Stimulated activated CD8-positive, alpha-beta memory T cell treated with anti-CD3 and anti-CD28 coated beads, Interleukin-7, amount 100 ng/mL, for 48 hours (primary cell): ENCODE data around the gene ATRIP.

Experiments used
- DNase-seq, 2 donors: peaks; one replicate each; pipeline ENCODE4 v3.0.0-alpha.2; 2020; ENCODE audit warnings: low read depth in 1 of 2; ENCODE audit errors: extremely low read depth in 1 of 2

ATRIP gene

DNA sequence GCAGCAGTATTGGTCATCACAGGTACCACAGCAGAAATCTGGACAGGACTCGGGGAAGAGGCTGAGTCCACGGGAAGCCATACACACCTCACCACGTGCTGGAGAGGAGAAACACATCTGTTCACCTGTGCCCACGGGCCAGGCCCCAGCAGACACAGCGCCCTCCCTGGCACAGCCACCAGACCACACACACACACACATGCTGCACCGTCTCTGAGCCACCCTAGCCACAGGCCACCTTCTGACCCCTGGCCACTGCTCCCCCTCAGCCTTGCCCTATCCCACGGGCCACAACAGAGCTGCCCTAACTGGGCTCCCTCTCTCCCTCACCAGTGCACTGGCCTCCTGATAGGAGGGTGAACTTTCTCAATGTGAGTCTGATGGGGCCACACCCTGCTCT is 54.7 kb downstream of the ATRIP start:
- no peak for DNase-seq

DNA sequence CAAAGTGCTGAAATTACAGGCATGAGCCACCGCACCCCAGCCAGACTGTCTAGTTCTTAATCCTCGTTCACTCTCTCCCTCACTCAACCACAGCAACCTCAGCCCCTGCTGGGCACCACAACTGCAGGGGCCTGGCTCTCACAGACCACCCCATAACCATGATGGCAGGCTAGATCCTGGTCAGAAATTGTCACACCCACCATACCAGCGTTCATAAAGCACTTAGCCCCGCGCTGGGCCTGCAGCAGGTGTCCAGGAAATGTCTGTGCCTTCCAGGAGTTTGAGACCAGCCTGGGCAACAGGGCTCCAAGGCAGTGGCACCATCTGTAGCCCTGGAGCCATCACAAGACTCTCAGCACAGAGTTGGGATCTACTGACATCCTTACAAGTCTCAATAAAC is 55.6 kb downstream of the ATRIP start:
- no peak for DNase-seq

DNA sequence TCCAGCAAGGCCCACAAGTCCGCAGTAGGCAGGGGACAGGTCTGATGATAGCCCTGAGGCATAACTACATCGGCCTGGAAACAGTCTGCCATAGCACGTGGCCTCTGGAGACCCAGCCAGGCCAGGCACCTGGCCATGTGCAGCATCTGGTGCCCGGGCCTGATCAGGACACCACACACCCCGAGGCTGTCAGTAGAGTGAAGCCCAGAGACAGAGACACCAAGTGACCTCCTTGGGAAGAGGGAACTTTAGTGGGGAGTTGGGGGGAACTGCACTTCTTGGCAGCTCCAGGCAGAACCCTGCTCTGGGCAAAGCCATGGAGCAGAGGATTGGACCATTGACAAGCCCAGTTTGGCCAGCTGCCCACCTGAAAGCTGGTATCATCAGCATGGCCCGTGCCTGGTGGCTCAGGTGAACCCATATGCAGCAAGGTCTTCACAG is 56.2 kb downstream of the ATRIP start:
- no peak for DNase-seq

DNA sequence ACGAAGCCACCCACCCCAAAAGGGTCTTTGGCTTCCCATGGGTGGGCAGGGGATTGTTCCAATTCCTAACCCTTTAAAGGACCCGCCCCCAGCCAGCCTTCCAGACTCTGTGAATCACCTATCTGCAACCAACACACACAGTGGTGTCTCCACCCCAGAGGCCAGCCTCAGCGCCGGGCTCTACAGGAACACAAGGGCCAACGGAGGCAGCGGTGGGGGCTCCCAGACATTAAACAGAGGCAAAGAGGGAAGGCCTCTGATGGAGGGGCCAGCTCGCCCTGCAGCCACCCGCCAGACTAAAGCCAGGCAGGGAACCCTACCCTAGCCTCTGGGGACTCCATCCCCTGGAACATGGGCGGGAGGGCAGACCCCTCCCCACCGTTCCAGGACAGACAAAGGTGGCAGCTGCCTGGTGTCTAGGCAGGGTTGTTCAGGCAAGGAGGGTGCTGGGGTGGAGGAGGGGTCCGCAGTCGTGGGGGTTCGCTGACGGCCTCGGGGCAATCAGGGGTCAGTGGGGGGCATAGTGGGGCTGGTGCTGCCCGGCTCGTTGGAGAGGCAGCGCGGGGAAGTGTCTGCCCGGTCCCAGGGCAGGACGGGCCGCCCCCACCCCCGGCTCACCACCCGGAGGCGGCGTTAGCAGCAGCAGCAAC is 57.0 kb downstream of the ATRIP start:
- DNase-seq, result no peak

DNA sequence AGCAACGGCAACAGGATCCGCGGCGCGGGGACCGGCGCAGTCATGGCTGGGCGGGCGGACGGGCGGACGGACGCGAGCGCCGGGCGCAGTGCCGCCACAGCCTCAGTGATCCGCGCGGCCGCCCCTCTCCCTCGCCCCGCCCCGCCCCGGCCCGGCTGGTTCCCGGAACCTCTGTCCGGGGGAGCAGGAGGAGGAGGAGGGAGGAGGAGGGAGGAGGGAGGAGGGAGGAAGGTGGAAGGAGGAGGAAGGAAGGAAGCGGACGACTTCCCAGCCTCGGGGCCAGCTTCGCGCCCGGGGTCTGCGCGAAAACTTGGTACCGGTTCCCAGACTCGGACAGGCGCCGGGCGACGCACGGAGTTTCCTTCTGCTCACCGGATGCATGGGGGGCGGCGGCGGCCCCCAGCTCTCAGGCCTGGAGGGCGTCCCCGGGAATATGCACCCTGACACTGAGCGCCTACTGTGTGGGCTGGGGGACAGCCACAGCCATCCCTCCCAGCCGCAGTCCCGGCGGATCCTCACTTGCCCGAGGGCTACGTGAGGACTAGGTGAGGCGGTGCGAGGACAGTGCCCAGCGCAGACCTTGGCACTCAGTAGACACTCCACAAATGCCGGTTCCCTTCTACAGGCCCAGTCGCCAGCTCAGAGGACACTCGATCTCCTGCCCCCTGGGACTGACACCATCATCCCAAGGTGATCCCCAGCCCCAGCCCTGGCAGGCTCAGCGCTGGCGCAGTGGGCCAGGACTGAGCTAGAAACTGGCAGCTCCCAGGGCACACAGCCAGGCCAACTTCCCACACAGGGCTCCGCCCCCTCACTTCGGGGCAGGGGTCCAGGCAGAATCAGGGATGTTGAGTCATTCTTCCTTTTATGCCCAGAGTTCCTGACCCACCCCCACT is 57.8 kb downstream of the ATRIP start, which contains the start of gene SHISA5:
Gene SHISA5, minus strand, starts transcription at position 124 of the 896 bp plus-strand sequence. Its CDS starts 80 bp downstream, at position 44.
- peak; percentile 35 to 39 for DNase-seq

DNA sequence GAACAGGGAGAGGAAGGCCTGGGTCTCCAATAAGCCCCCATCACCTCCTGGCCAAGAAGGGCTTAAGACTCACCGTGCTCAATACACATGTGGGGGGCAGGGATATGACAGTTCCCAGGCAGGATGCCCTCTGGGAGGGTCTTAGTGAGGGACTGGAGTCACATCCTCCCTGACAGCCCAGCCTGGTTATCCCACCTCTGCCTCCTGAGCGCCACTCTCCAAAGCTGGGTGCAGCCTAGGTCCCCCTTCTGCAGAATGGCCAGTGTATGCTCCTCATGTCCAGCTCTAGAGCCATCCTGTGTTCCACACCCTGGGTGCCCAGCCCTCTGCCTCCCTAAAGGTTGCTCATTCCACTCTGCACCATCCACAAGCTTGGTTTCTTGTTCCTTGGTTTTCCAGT is 58.6 kb downstream of the ATRIP start:
- no peak for DNase-seq

DNA sequence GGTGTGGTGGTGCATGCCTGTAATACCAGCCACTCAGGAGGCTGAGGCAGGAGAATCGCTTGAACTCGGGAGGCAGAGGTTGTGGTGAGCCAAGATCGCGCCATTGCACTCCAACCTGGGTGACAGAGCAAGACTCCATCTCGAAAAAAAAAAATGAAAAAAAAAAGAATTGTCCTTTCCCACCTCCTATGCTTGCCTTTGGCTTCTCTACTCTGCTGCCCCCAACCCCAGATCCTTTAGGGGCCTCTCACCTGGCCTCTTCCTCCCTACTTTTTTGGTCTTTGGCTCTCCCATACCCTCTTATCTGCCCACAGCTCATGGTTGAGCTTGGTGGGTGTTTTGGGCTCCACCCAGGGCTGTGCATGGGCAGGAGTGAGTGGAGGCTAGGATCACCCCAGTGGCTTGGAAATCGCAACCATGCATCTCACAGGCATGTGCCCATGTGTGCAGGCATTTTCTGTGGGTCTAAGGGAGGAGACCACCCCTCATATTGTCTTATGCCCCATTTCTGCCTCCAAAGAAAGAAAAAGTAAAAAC is 59.5 kb downstream of the ATRIP start:
- DNase-seq, result no peak

DNA sequence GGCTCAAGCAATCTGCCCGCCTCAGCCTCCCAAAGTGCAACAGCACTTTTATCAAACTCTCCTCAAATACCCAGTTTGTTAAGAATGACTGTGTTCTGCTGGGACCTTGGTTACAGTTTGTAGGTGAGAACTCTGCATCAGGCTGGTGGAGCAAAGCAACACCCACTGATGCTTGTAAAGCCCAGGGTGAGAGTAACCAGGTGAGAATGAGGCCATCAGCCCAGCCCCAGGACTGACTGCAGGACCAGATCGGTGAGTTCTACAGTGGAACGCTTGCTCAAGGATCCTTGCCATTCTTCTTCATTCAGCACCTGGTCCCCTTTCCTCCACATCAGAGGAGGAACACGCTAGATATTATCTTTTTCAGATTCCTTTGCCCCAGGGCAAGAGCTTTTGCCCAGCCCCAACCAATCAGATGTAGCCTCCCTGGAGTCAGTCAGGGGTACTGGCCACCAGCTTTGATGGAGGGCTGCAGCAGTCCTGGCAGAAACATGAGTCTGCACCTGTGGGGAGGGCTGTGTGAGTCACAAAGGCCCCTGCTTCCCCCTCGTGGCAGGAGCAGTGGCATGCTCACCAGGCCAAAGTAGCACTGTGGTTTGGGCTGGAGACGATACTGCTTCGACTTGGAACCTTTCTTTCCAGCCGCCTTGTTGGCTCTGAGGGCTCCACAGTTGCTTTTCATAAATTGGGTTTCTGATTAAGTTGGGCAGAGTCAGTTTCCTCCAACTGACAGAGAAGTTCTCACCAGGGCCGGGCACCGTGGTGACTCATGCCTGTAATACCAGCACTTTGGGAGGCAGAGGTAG is 60.9 kb downstream of the ATRIP start:
- peak; percentile 50 to 71 for DNase-seq

DNA sequence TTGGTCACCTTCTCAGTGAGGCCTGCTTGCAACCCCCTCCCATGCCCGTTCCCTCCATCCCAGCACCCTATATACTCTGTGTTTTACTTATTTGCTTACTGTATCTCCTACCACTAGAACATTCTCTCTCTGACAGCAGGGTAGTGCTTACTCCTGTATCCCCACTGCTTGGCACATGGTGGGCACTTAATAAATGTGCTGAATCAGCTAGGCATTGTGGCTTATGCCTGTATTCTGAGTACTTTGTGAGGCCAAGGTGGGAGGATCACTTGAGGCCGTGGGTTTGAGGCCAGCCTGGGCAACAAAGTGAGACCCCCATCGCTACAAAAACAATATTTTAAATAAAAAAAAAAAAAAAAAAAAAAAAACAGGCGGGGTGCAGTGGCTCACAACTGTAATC is 65.0 kb downstream of the ATRIP start:
- no peak for DNase-seq

DNA sequence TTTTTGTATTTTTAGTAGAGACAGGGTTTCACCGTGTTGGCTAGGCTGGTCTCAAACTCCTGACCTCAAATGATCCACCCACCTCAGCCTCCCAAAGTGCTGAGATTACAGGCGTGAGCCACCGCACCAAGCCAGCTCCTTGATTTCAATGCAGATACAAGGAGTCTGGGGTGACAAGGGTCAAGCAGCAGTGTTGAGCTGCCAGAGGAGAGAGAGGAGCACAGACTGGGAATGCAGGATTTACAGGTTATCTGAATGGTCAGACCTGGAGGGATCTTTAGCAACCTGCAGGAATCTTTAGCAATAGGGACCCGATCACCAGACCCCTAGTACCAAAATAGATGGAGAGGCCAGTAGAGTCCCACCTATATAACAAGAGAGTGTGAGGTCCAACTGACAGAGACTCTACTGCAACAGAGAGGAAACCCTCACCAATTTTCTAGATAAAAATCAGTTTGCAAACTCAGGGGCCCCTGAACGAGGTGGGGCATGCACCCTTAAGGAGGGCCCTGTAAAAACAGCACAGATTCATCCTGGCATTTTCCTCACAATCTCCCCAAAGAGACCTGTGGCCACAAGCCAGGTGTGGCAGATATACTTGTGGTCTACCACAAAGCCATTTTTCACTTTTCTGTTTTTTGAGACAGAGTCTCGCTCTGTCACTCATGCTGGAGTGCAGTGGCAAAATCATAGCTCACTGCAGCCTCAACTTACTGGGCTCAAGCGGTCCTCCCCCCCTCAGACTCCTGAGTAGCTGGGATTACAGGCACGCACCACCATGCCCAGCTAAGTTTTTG is 68.1 kb downstream of the ATRIP start:
- peak in 1 of 2 donors; percentile 12 for DNase-seq
